Measurements from ENCODE around the gene GOLM1.

The GOLM1 gene

DNA sequence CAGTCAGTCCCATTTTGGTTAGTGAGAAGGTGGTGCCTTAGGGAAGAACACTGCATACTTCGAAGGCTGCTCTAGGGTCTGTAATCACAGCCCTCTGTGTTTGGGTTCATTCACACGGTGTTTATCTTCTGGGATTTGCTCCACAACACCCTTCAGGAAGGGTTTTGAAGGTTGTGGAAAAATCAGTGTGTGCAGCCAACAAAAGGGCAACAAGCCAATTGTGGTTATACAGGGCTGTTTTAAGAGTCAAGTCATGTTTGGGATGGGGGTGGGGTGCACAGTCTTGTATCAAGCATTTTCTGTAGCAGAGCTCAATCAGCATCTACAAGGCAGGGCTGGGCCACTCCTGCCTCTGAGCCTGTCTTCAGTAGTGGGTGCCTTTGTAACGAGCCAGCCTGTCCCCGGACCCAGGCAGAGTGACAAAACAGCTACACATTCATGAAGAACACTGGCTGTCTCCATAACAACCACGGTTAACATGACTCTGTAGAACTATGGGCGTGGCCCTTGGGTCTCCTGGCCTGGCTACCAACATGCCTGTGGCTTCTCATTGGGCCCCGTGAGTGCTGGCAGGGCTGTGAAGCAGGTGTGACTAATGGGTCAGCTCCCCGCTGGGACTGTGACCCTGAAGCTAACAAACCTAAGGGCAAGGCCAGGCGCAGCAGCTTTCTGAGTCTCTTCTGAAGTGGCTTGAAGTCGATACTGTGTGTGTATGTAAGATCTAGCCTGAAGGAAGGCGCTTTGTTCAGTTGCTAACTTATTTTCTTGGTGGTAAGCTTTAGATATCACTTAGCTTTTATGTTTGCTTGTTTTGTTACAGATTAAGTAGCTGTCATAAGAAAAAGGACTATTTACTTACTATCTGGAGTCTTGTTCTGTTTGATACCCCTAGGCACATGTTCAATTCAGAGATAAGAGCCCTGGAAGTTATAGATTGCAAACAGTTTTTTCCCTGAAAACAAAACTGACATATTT lies 27.9 kb upstream of the GOLM1 start:
- TF ChIP-seq, protein P1, sequence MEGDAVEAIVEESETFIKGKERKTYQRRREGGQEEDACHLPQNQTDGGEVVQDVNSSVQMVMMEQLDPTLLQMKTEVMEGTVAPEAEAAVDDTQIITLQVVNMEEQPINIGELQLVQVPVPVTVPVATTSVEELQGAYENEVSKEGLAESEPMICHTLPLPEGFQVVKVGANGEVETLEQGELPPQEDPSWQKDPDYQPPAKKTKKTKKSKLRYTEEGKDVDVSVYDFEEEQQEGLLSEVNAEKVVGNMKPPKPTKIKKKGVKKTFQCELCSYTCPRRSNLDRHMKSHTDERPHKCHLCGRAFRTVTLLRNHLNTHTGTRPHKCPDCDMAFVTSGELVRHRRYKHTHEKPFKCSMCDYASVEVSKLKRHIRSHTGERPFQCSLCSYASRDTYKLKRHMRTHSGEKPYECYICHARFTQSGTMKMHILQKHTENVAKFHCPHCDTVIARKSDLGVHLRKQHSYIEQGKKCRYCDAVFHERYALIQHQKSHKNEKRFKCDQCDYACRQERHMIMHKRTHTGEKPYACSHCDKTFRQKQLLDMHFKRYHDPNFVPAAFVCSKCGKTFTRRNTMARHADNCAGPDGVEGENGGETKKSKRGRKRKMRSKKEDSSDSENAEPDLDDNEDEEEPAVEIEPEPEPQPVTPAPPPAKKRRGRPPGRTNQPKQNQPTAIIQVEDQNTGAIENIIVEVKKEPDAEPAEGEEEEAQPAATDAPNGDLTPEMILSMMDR (IDR thresholded peaks at IDR 0.05; ENCODE audit: extremely low read depth, missing control alignments), result no peak
- DNase-seq (ENCODE audit: low spot score), result no peak

DNA sequence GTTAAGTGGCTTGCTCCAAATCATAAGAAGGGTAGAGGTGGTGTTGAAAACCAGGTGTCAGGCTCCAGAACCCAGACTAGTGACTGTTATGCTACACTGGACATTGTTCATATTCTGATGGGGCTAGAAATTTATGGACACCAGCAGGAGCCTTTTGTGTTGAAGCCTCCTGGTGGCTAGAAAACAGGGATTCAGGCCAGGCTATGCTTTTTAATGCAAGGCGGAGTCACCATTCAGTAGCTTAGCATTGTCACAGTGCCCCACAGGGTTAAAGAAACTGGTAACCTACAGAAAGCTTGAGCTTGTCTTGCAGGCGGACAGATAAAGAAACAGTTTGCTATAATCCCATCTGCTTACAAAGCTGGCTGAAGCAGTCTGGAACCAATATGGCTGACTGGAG lies 23.0 kb upstream of the GOLM1 start:
- TF ChIP-seq, protein P1 (IDR thresholded peaks at IDR 0.05; ENCODE audit: extremely low read depth, missing control alignments), result no peak
- no peak for DNase-seq (ENCODE audit: low spot score)

DNA sequence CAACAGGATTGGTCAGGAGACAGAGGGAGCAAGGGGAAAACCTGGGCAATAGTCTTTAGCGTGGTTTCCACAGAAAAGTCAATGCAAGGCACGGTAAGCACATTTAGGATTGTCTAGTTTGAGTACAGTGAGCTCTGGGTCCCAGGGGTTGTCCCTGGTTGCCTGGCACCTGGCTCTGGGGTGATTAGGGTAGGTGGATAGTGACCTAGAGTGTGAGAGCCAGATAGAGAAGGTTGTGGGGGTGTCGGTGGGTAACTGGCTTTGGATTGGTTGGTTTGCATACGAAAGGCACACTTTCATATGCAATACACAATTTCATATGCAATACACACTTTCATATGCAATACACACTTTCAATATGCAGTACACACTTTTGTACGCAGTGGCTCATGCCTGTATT lies 20.1 kb upstream of the GOLM1 start:
- no peak for DNase-seq (ENCODE audit: low spot score)

DNA sequence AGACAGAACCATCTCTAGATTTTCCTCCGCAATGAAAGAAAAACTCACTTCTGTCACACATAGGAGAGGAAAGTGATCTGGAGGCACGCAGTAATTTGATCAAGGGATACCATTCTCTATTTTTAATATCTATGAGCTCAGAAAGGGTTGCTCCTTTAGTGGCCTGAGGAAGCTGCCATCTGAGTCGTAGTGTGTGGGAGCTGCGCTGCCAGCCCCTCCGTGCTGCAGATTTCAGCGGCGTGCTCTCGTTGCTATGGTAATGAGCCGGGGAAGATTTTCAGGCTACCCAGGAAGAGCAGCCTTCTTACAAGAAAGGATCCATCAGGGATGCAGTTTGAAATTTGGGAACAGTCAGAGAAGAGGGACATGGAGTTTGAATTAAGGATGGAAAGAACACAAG lies 17.1 kb upstream of the GOLM1 start:
- DNase-seq (ENCODE audit: low spot score), result no peak
- TF ChIP-seq, protein P1 (IDR thresholded peaks at IDR 0.05; ENCODE audit: extremely low read depth, missing control alignments), result no peak

More for the DNA sequence above, 20.1 kb upstream of the GOLM1 start:
- TF ChIP-seq, protein P1 (IDR thresholded peaks at IDR 0.05; ENCODE audit: extremely low read depth, missing control alignments), result no peak

DNA sequence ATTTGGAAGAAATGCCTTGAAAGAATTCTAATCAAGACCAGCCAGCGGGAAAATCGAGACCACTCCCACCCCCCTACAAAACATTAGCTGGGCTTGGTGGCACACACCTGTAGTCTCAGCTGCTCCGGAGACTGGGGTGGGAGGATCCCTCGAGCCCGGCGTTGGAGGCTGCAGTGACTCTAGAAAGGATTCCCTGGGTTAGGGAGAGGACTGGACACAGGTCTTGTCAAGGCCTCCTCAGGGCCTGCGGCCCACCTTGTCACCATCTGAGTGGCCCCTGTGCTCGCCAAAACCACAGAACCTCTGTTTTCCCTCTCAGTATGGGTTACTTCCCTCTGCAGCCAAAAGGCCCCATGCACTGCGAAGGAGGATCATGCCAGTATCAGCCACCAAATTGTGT lies 16.5 kb upstream of the GOLM1 start:
- DNase-seq (ENCODE audit: low spot score), result no peak
- TF ChIP-seq, protein P1 (IDR thresholded peaks at IDR 0.05; ENCODE audit: extremely low read depth, missing control alignments), result no peak

DNA sequence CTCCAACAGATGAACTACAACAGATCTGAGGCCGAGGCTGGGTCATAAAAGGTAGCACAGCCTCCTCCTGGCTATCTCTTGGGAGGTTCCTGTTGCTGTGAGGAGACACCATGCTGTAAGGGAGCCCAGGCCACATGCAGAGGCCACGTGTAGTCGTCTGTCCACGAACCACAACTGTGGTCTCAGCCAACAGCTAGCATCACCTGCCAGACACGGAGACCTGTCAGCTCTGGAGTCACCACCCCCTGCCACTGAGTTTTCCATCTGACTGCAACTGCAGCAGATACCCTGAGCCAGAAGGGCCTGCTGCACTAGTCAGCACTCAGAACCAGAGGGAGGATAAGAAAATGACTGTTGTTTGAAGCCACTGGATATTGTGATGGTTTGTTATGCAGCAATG lies 12.7 kb upstream of the GOLM1 start:
- TF ChIP-seq, protein P1 (IDR thresholded peaks at IDR 0.05; ENCODE audit: extremely low read depth, missing control alignments), result no peak
- DNase-seq (ENCODE audit: low spot score), result no peak

DNA sequence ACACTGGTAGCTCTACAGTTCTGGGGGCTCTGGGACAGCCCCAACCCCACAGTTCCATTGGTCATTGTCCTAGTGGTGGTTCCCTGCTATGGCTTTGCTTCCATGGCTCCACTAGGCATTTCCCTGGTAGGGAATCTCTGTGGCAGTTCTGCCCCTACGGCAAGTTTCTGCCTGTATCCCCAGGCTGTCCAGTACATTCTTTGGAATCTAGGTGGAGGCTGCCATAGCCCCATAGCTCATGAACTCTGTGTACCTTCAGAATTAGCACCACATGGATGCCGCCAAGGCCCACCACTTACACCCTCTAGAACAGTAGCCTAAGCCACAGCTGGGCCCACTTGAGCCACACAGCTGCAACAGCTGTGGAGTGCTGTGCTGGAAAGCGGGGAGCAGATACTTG lies 3.3 kb upstream of the GOLM1 start:
- no peak for DNase-seq (ENCODE audit: low spot score)
- TF ChIP-seq, protein P1 (IDR thresholded peaks at IDR 0.05; ENCODE audit: extremely low read depth, missing control alignments), result no peak

All from GM20000 (cell line).